Activated T-cell treated with anti-CD3 and anti-CD28 coated beads, Interleukin-2, amount 50 U/mL, for 4 hours (primary cell): ENCODE results near the gene PHF14. TPM values are rescaled to one million over a fixed set of nuclear protein-coding genes. Genes with fewer than 3 reads are reported as not detected.

Experiments
- ATAC-seq, 2 donors: fragments of 200-7000 bp; cut with Tn5 transposase; one replicate each; pipeline ENCODE4 v1.10.0; 2021
- DNase-seq: peaks from one replicate; pipeline ENCODE4 v3.0.0-alpha.2; 2020
- H3K27me3 Mint-ChIP-seq: one replicate; pipeline ENCODE4 v1.8.0; 2021; ENCODE audit warnings: low read depth, mixed read lengths
- H3K36me3 Mint-ChIP-seq: one replicate; pipeline ENCODE4 v1.8.0; 2022; ENCODE audit warnings: mixed read lengths; ENCODE audit not compliant: insufficient read depth
- H3K4me1 Mint-ChIP-seq: one replicate; pipeline ENCODE4 v1.8.0; 2021; ENCODE audit warnings: low read depth, mixed read lengths
- H3K4me3 Mint-ChIP-seq: one replicate; pipeline ENCODE4 v1.8.0; 2021; ENCODE audit warnings: mild to moderate bottlenecking, moderate library complexity, mixed read lengths
- H3K9me3 Mint-ChIP-seq: one replicate; pipeline ENCODE4 v1.8.0; 2021; ENCODE audit warnings: mixed read lengths
- total RNA-seq, 3 donors: library from RNA; stranded (reverse); gene quantifications; one replicate each; pipeline ENCODE4 v1.2.1, GENCODE V29; 2021

Gene PHF14
- total RNA-seq, 3 donors from 2014 or later = 34.4 to 42.4 (median 40.2) TPM

- no peaks in the 10 kb centered on the region for H3K9me3 Mint-ChIP-seq
- ATAC-seq (no peak), DNase-seq (no peak)
- H3K4me3 Mint-ChIP-seq = no peak overlapping the region
- H3K36me3 Mint-ChIP-seq = peaks cover 3% of the 10 kb centered on the region
- H3K27me3 Mint-ChIP-seq = no peaks in the 10 kb centered on the region
- H3K4me1 Mint-ChIP-seq = no peaks in the 10 kb centered on the region
Measured at GRCh38 chr7:11163220-11163619, 189.5 kb downstream of the PHF14 start.

GRCh38 chr7:11166051-11166450 is 192.4 kb downstream of the PHF14 start:
- peaks cover 1% of the 10 kb centered on the region for H3K4me1 Mint-ChIP-seq
- no peak overlapping the region for H3K4me3 Mint-ChIP-seq
- no peaks in the 10 kb centered on the region for H3K27me3 Mint-ChIP-seq
- H3K9me3 Mint-ChIP-seq = no peaks in the 10 kb centered on the region
- H3K36me3 Mint-ChIP-seq = no peaks in the 10 kb centered on the region
- no peak for ATAC-seq
- no peak for DNase-seq

- no peaks in the 10 kb centered on the region for H3K36me3 Mint-ChIP-seq
- H3K4me3 Mint-ChIP-seq = no peak overlapping the region
- no peaks in the 10 kb centered on the region for H3K9me3 Mint-ChIP-seq
- ATAC-seq = no peak
- peaks cover 3% of the 10 kb centered on the region for H3K4me1 Mint-ChIP-seq
- no peaks in the 10 kb centered on the region for H3K27me3 Mint-ChIP-seq
- DNase-seq = no peak
Measured at GRCh38 chr7:11168650-11169170, 195.0 kb downstream of the PHF14 start.

GRCh38 chr7:11170175-11170574 is 196.5 kb downstream of the PHF14 start:
- H3K9me3 Mint-ChIP-seq = no peaks in the 10 kb centered on the region
- DNase-seq (no peak), ATAC-seq (no peak)
- H3K4me1 Mint-ChIP-seq = peaks cover 3% of the 10 kb centered on the region
- H3K27me3 Mint-ChIP-seq = no peaks in the 10 kb centered on the region
- no peaks in the 10 kb centered on the region for H3K36me3 Mint-ChIP-seq
- H3K4me3 Mint-ChIP-seq = no peak overlapping the region

- Mint-ChIP-seq H3K27me3 (no peaks in the 10 kb centered on the region), H3K36me3 (no peaks in the 10 kb centered on the region), H3K4me3 (no peak overlapping the region), H3K9me3 (no peaks in the 10 kb centered on the region), H3K4me1 (peaks cover 3% of the 10 kb centered on the region)
- no peak for DNase-seq
- no peak for ATAC-seq
Measured at GRCh38 chr7:11170863-11171568, 197.3 kb downstream of the PHF14 start.

- DNase-seq (no peak), ATAC-seq (no peak)
- Mint-ChIP-seq H3K4me3 (no peak overlapping the region), H3K36me3 (no peaks in the 10 kb centered on the region), H3K9me3 (no peaks in the 10 kb centered on the region), H3K27me3 (no peaks in the 10 kb centered on the region), H3K4me1 (peaks cover 3% of the 10 kb centered on the region)
Measured at GRCh38 chr7:11171569-11172192, 198.0 kb downstream of the PHF14 start.

- Mint-ChIP-seq H3K4me3 (no peak overlapping the region), H3K36me3 (no peaks in the 10 kb centered on the region), H3K9me3 (no peaks in the 10 kb centered on the region), H3K4me1 (peaks cover 3% of the 10 kb centered on the region), H3K27me3 (no peaks in the 10 kb centered on the region)
- no peak for DNase-seq
- no peak for ATAC-seq
Measured at GRCh38 chr7:11172835-11173234, 199.2 kb downstream of the PHF14 start.

- Mint-ChIP-seq H3K9me3 (no peaks in the 10 kb centered on the region), H3K4me1 (peaks cover 3% of the 10 kb centered on the region), H3K4me3 (no peak overlapping the region), H3K27me3 (no peaks in the 10 kb centered on the region), H3K36me3 (no peaks in the 10 kb centered on the region)
- DNase-seq (no peak), ATAC-seq (no peak)
Measured at GRCh38 chr7:11175371-11175770, 201.7 kb downstream of the PHF14 start.

- DNase-seq = no peak
- Mint-ChIP-seq H3K36me3 (no peaks in the 10 kb centered on the region), H3K4me3 (no peak overlapping the region), H3K4me1 (peaks cover 3% of the 10 kb centered on the region), H3K27me3 (no peaks in the 10 kb centered on the region), H3K9me3 (no peaks in the 10 kb centered on the region)
- ATAC-seq = no peak
Measured at GRCh38 chr7:11175887-11176286, 202.2 kb downstream of the PHF14 start.

GRCh38 chr7:11176985-11177555 is 203.4 kb downstream of the PHF14 start:
- H3K36me3 Mint-ChIP-seq = no peaks in the 10 kb centered on the region
- DNase-seq (no peak), ATAC-seq (no peak)
- no peaks in the 10 kb centered on the region for H3K9me3 Mint-ChIP-seq
- H3K4me3 Mint-ChIP-seq = no peak overlapping the region
- H3K27me3 Mint-ChIP-seq = no peaks in the 10 kb centered on the region
- H3K4me1 Mint-ChIP-seq = no peaks in the 10 kb centered on the region

- no peaks in the 10 kb centered on the region for H3K4me1 Mint-ChIP-seq
- H3K27me3 Mint-ChIP-seq = no peaks in the 10 kb centered on the region
- DNase-seq (no peak), ATAC-seq (no peak)
- no peak overlapping the region for H3K4me3 Mint-ChIP-seq
- H3K36me3 Mint-ChIP-seq = no peaks in the 10 kb centered on the region
- H3K9me3 Mint-ChIP-seq = no peaks in the 10 kb centered on the region
Measured at GRCh38 chr7:11177793-11178192, 204.1 kb downstream of the PHF14 start.

GRCh38 chr7:11181590-11181989 is 207.9 kb downstream of the PHF14 start:
- Mint-ChIP-seq H3K27me3 (no peaks in the 10 kb centered on the region), H3K9me3 (peaks cover 10% of the 10 kb centered on the region), H3K4me3 (no peak overlapping the region), H3K4me1 (no peaks in the 10 kb centered on the region), H3K36me3 (no peaks in the 10 kb centered on the region)
- DNase-seq (no peak), ATAC-seq (no peak)

GRCh38 chr7:11182736-11183135 is 209.1 kb downstream of the PHF14 start:
- ATAC-seq = no peak
- no peak for DNase-seq
- Mint-ChIP-seq H3K9me3 (peaks cover 10% of the 10 kb centered on the region), H3K36me3 (no peaks in the 10 kb centered on the region), H3K4me1 (no peaks in the 10 kb centered on the region), H3K27me3 (no peaks in the 10 kb centered on the region), H3K4me3 (no peak overlapping the region)

- ATAC-seq (no peak), DNase-seq (no peak)
- Mint-ChIP-seq H3K4me3 (no peak overlapping the region), H3K9me3 (peaks cover 10% of the 10 kb centered on the region), H3K4me1 (no peaks in the 10 kb centered on the region), H3K27me3 (no peaks in the 10 kb centered on the region), H3K36me3 (no peaks in the 10 kb centered on the region)
Measured at GRCh38 chr7:11185179-11185815, 211.6 kb downstream of the PHF14 start.
